HG02981 (cell line): Measurements from ENCODE around the gene CACNA2D4.

Source experiments
- ATAC-seq: cut with Tn5 transposase; IDR thresholded peaks from one replicate; pipeline ENCODE4 v1.9.1; 2021; ENCODE audit warnings: mild to moderate bottlenecking, moderate library complexity; ENCODE audit not compliant: unreplicated experiment

The CACNA2D4 gene

GRCh38 chr12:1847411-1847810, 71.0 kb downstream of the CACNA2D4 start:
- ATAC-seq: no peak

- ATAC-seq: no peak
Observed at GRCh38 chr12:1846421-1847405, 71.7 kb downstream of the CACNA2D4 start.

GRCh38 chr12:1845886-1846285, 72.6 kb downstream of the CACNA2D4 start:
- ATAC-seq: no peak

GRCh38 chr12:1845427-1845826, 73.0 kb downstream of the CACNA2D4 start:
- ATAC-seq: no peak

GRCh38 chr12:1844661-1845409, 73.6 kb downstream of the CACNA2D4 start:
- no peak for ATAC-seq

GRCh38 chr12:1844223-1844622, 74.2 kb downstream of the CACNA2D4 start:
- no peak for ATAC-seq

GRCh38 chr12:1843641-1844005, 74.8 kb downstream of the CACNA2D4 start:
- ATAC-seq: no peak

- ATAC-seq: no peak
Observed at GRCh38 chr12:1842905-1843640, 75.4 kb downstream of the CACNA2D4 start.

GRCh38 chr12:1842183-1842904, 76.1 kb downstream of the CACNA2D4 start:
- ATAC-seq: no peak

GRCh38 chr12:1841586-1842182, 76.8 kb downstream of the CACNA2D4 start:
- ATAC-seq: no peak

GRCh38 chr12:1840981-1841425, 77.4 kb downstream of the CACNA2D4 start:
- ATAC-seq: no peak

- ATAC-seq: no peak
Observed at GRCh38 chr12:1839956-1840951, 78.2 kb downstream of the CACNA2D4 start.

- ATAC-seq: no peak
Observed at GRCh38 chr12:1839464-1839863, 79.0 kb downstream of the CACNA2D4 start.

GRCh38 chr12:1838994-1839365, 79.5 kb downstream of the CACNA2D4 start:
- ATAC-seq: no peak

- ATAC-seq: no peak
Observed at GRCh38 chr12:1838205-1838993, 80.1 kb downstream of the CACNA2D4 start.

GRCh38 chr12:1837541-1838204, 80.8 kb downstream of the CACNA2D4 start:
- no peak for ATAC-seq

- ATAC-seq: no peak
Observed at GRCh38 chr12:1836854-1837421, 81.5 kb downstream of the CACNA2D4 start.
